Hematopoietic multipotent progenitor cell treated with erythropoietin and hydrocortisone succinate and interleukin-3 and kit ligand, for 17 days (in vitro differentiated cells): ENCODE measurements around the gene BCAS3.

Experiments
- DNase-seq: peaks from one replicate; pipeline ENCODE4 v3.0.0-alpha.2; 2015; ENCODE audit warnings: low spot score

Gene BCAS3

GRCh38 chr17:61316633-61317032 lies 639.0 kb downstream of the BCAS3 start:
- DNase-seq: no peak

GRCh38 chr17:61317779-61318178 lies 640.1 kb downstream of the BCAS3 start:
- DNase-seq: no peak

- no peak for DNase-seq
These were observed 641.0 kb downstream of the BCAS3 start for GRCh38 chr17:61318684-61319098.

GRCh38 chr17:61321344-61321743 lies 643.7 kb downstream of the BCAS3 start:
- no peak for DNase-seq

- DNase-seq: no peak
These were observed 644.8 kb downstream of the BCAS3 start for GRCh38 chr17:61322325-61323002.

GRCh38 chr17:61323003-61323908 lies 645.6 kb downstream of the BCAS3 start:
- DNase-seq: no peak

- DNase-seq: no peak
These were observed 646.5 kb downstream of the BCAS3 start for GRCh38 chr17:61323909-61324868.

GRCh38 chr17:61324950-61325349 lies 647.3 kb downstream of the BCAS3 start:
- no peak for DNase-seq

GRCh38 chr17:61325382-61326073 lies 647.9 kb downstream of the BCAS3 start:
- DNase-seq: no peak

GRCh38 chr17:61326330-61326729 lies 648.7 kb downstream of the BCAS3 start:
- no peak for DNase-seq

GRCh38 chr17:61328351-61328750 lies 650.7 kb downstream of the BCAS3 start:
- DNase-seq: no peak

GRCh38 chr17:61330174-61331150 lies 652.8 kb downstream of the BCAS3 start:
- DNase-seq: no peak

- DNase-seq: no peak
These were observed 653.5 kb downstream of the BCAS3 start for GRCh38 chr17:61331178-61331577.

GRCh38 chr17:61331886-61332285 lies 654.2 kb downstream of the BCAS3 start:
- DNase-seq: no peak

- no peak for DNase-seq
These were observed 655.5 kb downstream of the BCAS3 start for GRCh38 chr17:61333136-61333535.

- DNase-seq: no peak
These were observed 657.0 kb downstream of the BCAS3 start for GRCh38 chr17:61334673-61335072.

- DNase-seq: no peak
These were observed 657.6 kb downstream of the BCAS3 start for GRCh38 chr17:61335105-61335844.

- DNase-seq: no peak
These were observed 658.4 kb downstream of the BCAS3 start for GRCh38 chr17:61335845-61336655.

GRCh38 chr17:61337290-61337689 lies 659.6 kb downstream of the BCAS3 start:
- DNase-seq: no peak
